ENCODE results near the gene PKNOX2.

The PKNOX2 gene

GRCh38 chr11:125338886-125339811 lies 174.6 kb downstream of the PKNOX2 start:
- no peak for DNase-seq (ENCODE audit: low read depth)

GRCh38 chr11:125341676-125342075 lies 177.1 kb downstream of the PKNOX2 start:
- no peak for DNase-seq (ENCODE audit: low read depth)

GRCh38 chr11:125342281-125342930 lies 177.9 kb downstream of the PKNOX2 start:
- DNase-seq (ENCODE audit: low read depth), result no peak

GRCh38 chr11:125343086-125343717 lies 178.7 kb downstream of the PKNOX2 start:
- DNase-seq (ENCODE audit: low read depth), result no peak

- DNase-seq (ENCODE audit: low read depth), result no peak
These were observed 179.2 kb downstream of the PKNOX2 start for GRCh38 chr11:125343718-125344131.

- no peak for DNase-seq (ENCODE audit: low read depth)
These were observed 180.4 kb downstream of the PKNOX2 start for GRCh38 chr11:125344846-125345420.

- no peak for DNase-seq (ENCODE audit: low read depth)
These were observed 181.0 kb downstream of the PKNOX2 start for GRCh38 chr11:125345421-125346178.

GRCh38 chr11:125346179-125346530 lies 181.6 kb downstream of the PKNOX2 start:
- DNase-seq (ENCODE audit: low read depth), result no peak

GRCh38 chr11:125346565-125347260 lies 182.2 kb downstream of the PKNOX2 start:
- DNase-seq (ENCODE audit: low read depth), result no peak

GRCh38 chr11:125347261-125347585 lies 182.7 kb downstream of the PKNOX2 start:
- no peak for DNase-seq (ENCODE audit: low read depth)

- DNase-seq (ENCODE audit: low read depth), result no peak
These were observed 183.6 kb downstream of the PKNOX2 start for GRCh38 chr11:125348141-125348651.

- no peak for DNase-seq (ENCODE audit: low read depth)
These were observed 184.2 kb downstream of the PKNOX2 start for GRCh38 chr11:125348674-125349309.

GRCh38 chr11:125350206-125351032 lies 185.9 kb downstream of the PKNOX2 start:
- no peak for DNase-seq (ENCODE audit: low read depth)

- DNase-seq (ENCODE audit: low read depth), result no peak
These were observed 186.7 kb downstream of the PKNOX2 start for GRCh38 chr11:125351033-125351867.

GRCh38 chr11:125351868-125352250 lies 187.3 kb downstream of the PKNOX2 start:
- DNase-seq (ENCODE audit: low read depth), result no peak

GRCh38 chr11:125356797-125357196 lies 192.2 kb downstream of the PKNOX2 start:
- DNase-seq (ENCODE audit: low read depth), result no peak

- DNase-seq (ENCODE audit: low read depth), result no peak
These were observed 193.0 kb downstream of the PKNOX2 start for GRCh38 chr11:125357551-125357950.

- no peak for DNase-seq (ENCODE audit: low read depth)
These were observed 193.8 kb downstream of the PKNOX2 start for GRCh38 chr11:125358254-125358840.

All from activated T-helper 1 cell treated with Interleukin-2 at 50 U/mL for 16 hours (primary cell).